Activated CD8-positive, alpha-beta memory T cell treated with anti-CD3 and anti-CD28 coated beads, Interleukin-2, amount 10 ng/mL, durations not matched to agents 7 days and 5 days (primary cell): ENCODE results near the gene SMIM31. TPM values are rescaled to one million over a fixed set of nuclear protein-coding genes. Genes with fewer than 3 reads are reported as not detected.

ENCODE experiments used
- ATAC-seq: fragments of 150-1000 bp; cut with Tn5 transposase; one replicate; pipeline ENCODE4 v1.10.0; 2021; ENCODE audit warnings: moderate library complexity
- CTCF ChIA-PET: fragments of 350-600 bp; sonication (Branson Sonifier 250); formaldehyde crosslinking; loops from one replicate; lab custom pipeline; 2021; ENCODE audit warnings: antibody characterized with exemption; lab: Charles Lee
- DNase-seq: peaks from one replicate; pipeline ENCODE4 v3.0.0-alpha.2; 2020
- H3K27ac Mint-ChIP-seq: one replicate; pipeline ENCODE4 v1.8.0; 2021; ENCODE audit warnings: mild to moderate bottlenecking, mixed read lengths
- H3K27me3 Mint-ChIP-seq: one replicate; pipeline ENCODE4 v1.8.0; 2021; ENCODE audit warnings: mixed read lengths
- H3K36me3 Mint-ChIP-seq: one replicate; pipeline ENCODE4 v1.8.0; 2021; ENCODE audit warnings: mild to moderate bottlenecking, mixed read lengths
- H3K4me1 Mint-ChIP-seq: one replicate; pipeline ENCODE4 v1.8.0; 2021; ENCODE audit warnings: mixed read lengths
- H3K4me3 Mint-ChIP-seq: one replicate; pipeline ENCODE4 v1.8.0; 2021; ENCODE audit warnings: mild to moderate bottlenecking, moderate library complexity, mixed read lengths
- H3K9me3 Mint-ChIP-seq: one replicate; pipeline ENCODE4 v1.8.0; 2022; ENCODE audit warnings: low read depth, mixed read lengths
- total RNA-seq, 2 experiments: library from RNA; stranded (reverse); gene quantifications; one replicate each; pipeline ENCODE4 v1.2.3, GENCODE V29; 2021

Gene SMIM31
- total RNA-seq, 2 experiments from 2014 or later, result not detected

GRCh38 chr4:164765096-164765495, 11.2 kb downstream of the SMIM31 start:
- Mint-ChIP-seq H3K4me1 (no peaks in the 10 kb centered on the region), H3K36me3 (no peaks in the 10 kb centered on the region), H3K9me3 (no peaks in the 10 kb centered on the region), H3K4me3 (no peak overlapping the region), H3K27ac (no peak overlapping the region), H3K27me3 (peaks cover 15% of the 10 kb centered on the region)
- no peak for ATAC-seq
- CTCF ChIA-PET, result no interaction called here
- no peak for DNase-seq

- Mint-ChIP-seq H3K36me3 (no peaks in the 10 kb centered on the region), H3K27me3 (peaks cover 16% of the 10 kb centered on the region), H3K4me3 (no peak overlapping the region), H3K9me3 (no peaks in the 10 kb centered on the region), H3K27ac (no peak overlapping the region), H3K4me1 (no peaks in the 10 kb centered on the region)
- DNase-seq (no peak), ATAC-seq (no peak)
- CTCF ChIA-PET, result no interaction called here
Measured at GRCh38 chr4:164765833-164766232, 11.9 kb downstream of the SMIM31 start.

- Mint-ChIP-seq H3K9me3 (no peaks in the 10 kb centered on the region), H3K27ac (no peak overlapping the region), H3K4me1 (no peaks in the 10 kb centered on the region), H3K27me3 (peaks cover 11% of the 10 kb centered on the region), H3K36me3 (no peaks in the 10 kb centered on the region), H3K4me3 (no peak overlapping the region)
- ATAC-seq (no peak), DNase-seq (no peak)
- CTCF ChIA-PET, result interaction anchor here (0.9 to 2.8 kb wide), 6 partner anchors 9 to 328 kb away, joined by 3 to 17 read pairs (median 4); no protein-coding TSS in a partner anchor
Measured at GRCh38 chr4:164768516-164768915, 14.6 kb downstream of the SMIM31 start.

- peaks cover 11% of the 10 kb centered on the region for H3K27me3 Mint-ChIP-seq
- no peak for DNase-seq
- ATAC-seq, result no peak
- CTCF ChIA-PET, result no interaction called here
- H3K4me3 Mint-ChIP-seq, result no peak overlapping the region
- no peaks in the 10 kb centered on the region for H3K9me3 Mint-ChIP-seq
- H3K36me3 Mint-ChIP-seq, result no peaks in the 10 kb centered on the region
- H3K27ac Mint-ChIP-seq, result no peak overlapping the region
- no peaks in the 10 kb centered on the region for H3K4me1 Mint-ChIP-seq
Measured at GRCh38 chr4:164770010-164770724, 16.2 kb downstream of the SMIM31 start.

- H3K27ac Mint-ChIP-seq, result no peak overlapping the region
- H3K4me3 Mint-ChIP-seq, result no peak overlapping the region
- H3K4me1 Mint-ChIP-seq, result no peaks in the 10 kb centered on the region
- CTCF ChIA-PET, result no interaction called here
- ATAC-seq (no peak), DNase-seq (no peak)
- H3K9me3 Mint-ChIP-seq, result no peaks in the 10 kb centered on the region
- H3K27me3 Mint-ChIP-seq, result peaks cover 18% of the 10 kb centered on the region
- H3K36me3 Mint-ChIP-seq, result no peaks in the 10 kb centered on the region
Measured at GRCh38 chr4:164771088-164771487, 17.2 kb downstream of the SMIM31 start.

- no peak for ATAC-seq
- H3K36me3 Mint-ChIP-seq, result no peaks in the 10 kb centered on the region
- CTCF ChIA-PET, result interaction anchor here (0.6 kb wide), 1 partner anchor 651 kb away, joined by 3 read pairs; no protein-coding TSS in a partner anchor
- H3K9me3 Mint-ChIP-seq, result no peaks in the 10 kb centered on the region
- H3K27ac Mint-ChIP-seq, result no peak overlapping the region
- H3K4me1 Mint-ChIP-seq, result no peaks in the 10 kb centered on the region
- no peak for DNase-seq
- H3K4me3 Mint-ChIP-seq, result no peak overlapping the region
- peaks cover 15% of the 10 kb centered on the region for H3K27me3 Mint-ChIP-seq
Measured at GRCh38 chr4:164772076-164772475, 18.1 kb downstream of the SMIM31 start.

GRCh38 chr4:164779080-164779479, 25.1 kb downstream of the SMIM31 start:
- CTCF ChIA-PET, result no interaction called here
- Mint-ChIP-seq H3K4me1 (no peaks in the 10 kb centered on the region), H3K36me3 (no peaks in the 10 kb centered on the region), H3K9me3 (no peaks in the 10 kb centered on the region), H3K27ac (no peak overlapping the region), H3K4me3 (no peak overlapping the region), H3K27me3 (peaks cover 12% of the 10 kb centered on the region)
- no peak for DNase-seq
- no peak for ATAC-seq

GRCh38 chr4:164779811-164780216, 25.9 kb downstream of the SMIM31 start:
- DNase-seq (peak; percentile 44), ATAC-seq (no peak)
- CTCF ChIA-PET, result interaction anchor here (1.4 to 1.5 kb wide), 2 partner anchors 11 to 317 kb away, joined by 4 to 5 read pairs; no protein-coding TSS in a partner anchor
- H3K27me3 Mint-ChIP-seq, result peaks cover 12% of the 10 kb centered on the region
- H3K4me3 Mint-ChIP-seq, result no peak overlapping the region
- no peaks in the 10 kb centered on the region for H3K36me3 Mint-ChIP-seq
- H3K9me3 Mint-ChIP-seq, result no peaks in the 10 kb centered on the region
- no peaks in the 10 kb centered on the region for H3K4me1 Mint-ChIP-seq
- H3K27ac Mint-ChIP-seq, result no peak overlapping the region

- Mint-ChIP-seq H3K27ac (no peak overlapping the region), H3K27me3 (peaks cover 7% of the 10 kb centered on the region), H3K4me1 (no peaks in the 10 kb centered on the region), H3K9me3 (no peaks in the 10 kb centered on the region), H3K4me3 (no peak overlapping the region), H3K36me3 (no peaks in the 10 kb centered on the region)
- DNase-seq (no peak), ATAC-seq (no peak)
- CTCF ChIA-PET, result interaction anchor here (1.4 to 1.5 kb wide), 2 partner anchors 10 to 316 kb away, joined by 4 to 5 read pairs; no protein-coding TSS in a partner anchor
Measured at GRCh38 chr4:164780839-164781238, 26.9 kb downstream of the SMIM31 start.

GRCh38 chr4:164783976-164784375, 30.0 kb downstream of the SMIM31 start:
- ATAC-seq (no peak), DNase-seq (no peak)
- Mint-ChIP-seq H3K27ac (no peak overlapping the region), H3K4me3 (no peak overlapping the region), H3K36me3 (no peaks in the 10 kb centered on the region), H3K9me3 (no peaks in the 10 kb centered on the region), H3K27me3 (peaks cover 2% of the 10 kb centered on the region), H3K4me1 (no peaks in the 10 kb centered on the region)
- CTCF ChIA-PET, result no interaction called here

- DNase-seq (no peak), ATAC-seq (no peak)
- Mint-ChIP-seq H3K4me3 (no peak overlapping the region), H3K9me3 (no peaks in the 10 kb centered on the region), H3K27me3 (peaks cover 7% of the 10 kb centered on the region), H3K36me3 (no peaks in the 10 kb centered on the region), H3K27ac (no peak overlapping the region), H3K4me1 (no peaks in the 10 kb centered on the region)
- CTCF ChIA-PET, result interaction anchor here (0.7 kb wide), 1 partner anchor 1739 kb away, joined by 3 read pairs; no protein-coding TSS in a partner anchor
Measured at GRCh38 chr4:164789047-164789446, 35.1 kb downstream of the SMIM31 start.

GRCh38 chr4:164790249-164790648, 36.3 kb downstream of the SMIM31 start:
- CTCF ChIA-PET, result interaction anchor here (1.6 kb wide), 1 partner anchor 10 kb away, joined by 4 read pairs; no protein-coding TSS in a partner anchor
- H3K36me3 Mint-ChIP-seq, result no peaks in the 10 kb centered on the region
- H3K27ac Mint-ChIP-seq, result no peak overlapping the region
- no peak overlapping the region for H3K4me3 Mint-ChIP-seq
- H3K9me3 Mint-ChIP-seq, result no peaks in the 10 kb centered on the region
- H3K27me3 Mint-ChIP-seq, result peaks cover 7% of the 10 kb centered on the region
- H3K4me1 Mint-ChIP-seq, result no peaks in the 10 kb centered on the region
- ATAC-seq (no peak), DNase-seq (no peak)

GRCh38 chr4:164799410-164799809, 45.5 kb downstream of the SMIM31 start:
- Mint-ChIP-seq H3K36me3 (no peaks in the 10 kb centered on the region), H3K27ac (no peak overlapping the region), H3K4me1 (no peaks in the 10 kb centered on the region), H3K9me3 (no peaks in the 10 kb centered on the region), H3K27me3 (no peaks in the 10 kb centered on the region), H3K4me3 (no peak overlapping the region)
- DNase-seq (no peak), ATAC-seq (no peak)
- CTCF ChIA-PET, result no interaction called here

- ATAC-seq (no peak), DNase-seq (no peak)
- Mint-ChIP-seq H3K27me3 (peaks cover 2% of the 10 kb centered on the region), H3K27ac (no peak overlapping the region), H3K4me3 (no peak overlapping the region), H3K9me3 (no peaks in the 10 kb centered on the region), H3K4me1 (no peaks in the 10 kb centered on the region), H3K36me3 (no peaks in the 10 kb centered on the region)
- CTCF ChIA-PET, result no interaction called here
Measured at GRCh38 chr4:164800786-164801185, 46.9 kb downstream of the SMIM31 start.
